GM21786 (cell line): Measurements from ENCODE around the gene FOXP2.
"Not testable (repeated sequence)": the region's sequence is repeated elsewhere in the genome, so short reads cannot be mapped to it uniquely, and the experiment has no call there.

Source experiments
- ATAC-seq: cut with Tn5 transposase; IDR thresholded peaks from one replicate; pipeline ENCODE4 v1.9.1; 2021; ENCODE audit not compliant: unreplicated experiment

Gene FOXP2

DNA sequence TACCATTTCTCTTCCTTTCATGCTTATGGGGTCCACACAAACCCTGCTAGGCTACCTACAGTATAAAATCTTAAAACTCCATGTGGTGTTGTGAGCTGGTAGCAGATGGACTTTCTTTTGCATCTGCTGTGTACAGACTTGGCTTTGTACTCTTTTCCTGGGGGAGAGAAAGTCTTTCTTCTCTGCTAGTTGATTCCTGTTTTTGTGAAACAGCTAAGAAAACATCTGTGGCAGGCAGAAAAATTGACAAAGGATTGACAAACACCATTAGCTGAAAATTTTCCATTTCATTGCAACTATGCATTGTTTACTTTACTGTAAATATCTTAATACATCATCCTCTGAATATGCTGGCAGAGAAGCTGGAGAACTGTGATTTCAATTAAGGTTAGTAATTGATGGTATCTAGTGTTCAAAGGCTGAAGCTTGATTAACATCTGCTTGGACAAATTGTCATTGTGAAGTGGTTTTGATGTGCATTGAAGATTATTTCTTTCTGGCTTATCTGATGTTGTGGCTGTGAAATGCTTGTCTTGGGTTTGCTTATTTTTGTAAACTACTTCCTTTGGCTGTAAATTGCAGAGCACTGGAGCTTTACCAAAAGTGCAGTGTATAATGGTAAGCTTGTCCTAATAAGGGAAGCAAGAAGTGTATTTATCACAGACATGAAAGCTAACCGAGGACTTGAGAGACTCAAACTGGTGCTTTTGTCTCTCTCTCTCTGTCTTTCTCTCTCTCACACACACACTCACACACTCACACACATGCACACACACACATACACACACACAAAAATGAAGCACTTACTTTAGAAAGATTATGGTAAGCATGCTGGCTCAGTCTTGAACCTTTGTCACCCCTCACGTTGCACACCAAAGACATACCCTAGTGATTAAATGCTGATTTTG lies at the start of gene FOXP2:
Gene FOXP2, plus strand, starts transcription at position 660 of the 908 bp plus-strand sequence. CDS start 11,697 bp downstream, outside the sequence.
- ATAC-seq: no peak

DNA sequence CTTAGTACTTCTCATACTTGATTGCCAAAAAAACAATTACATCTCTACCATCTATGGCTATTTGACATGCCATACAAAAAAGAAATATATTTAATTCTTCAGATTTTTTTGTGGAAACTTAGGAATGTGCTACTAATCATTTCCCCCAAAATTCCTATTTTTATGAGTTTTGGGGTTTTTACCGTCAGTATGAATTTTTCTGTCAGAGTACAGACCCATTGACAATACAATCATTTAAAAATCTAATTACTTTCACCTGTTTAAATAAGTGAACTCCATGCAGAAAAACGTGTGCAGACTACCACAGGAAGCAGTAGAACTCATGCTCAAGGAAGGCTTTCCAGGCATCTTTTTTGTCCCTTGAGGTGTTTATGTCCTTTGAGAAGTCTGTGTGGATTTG lies 48.8 kb upstream of the FOXP2 start:
- ATAC-seq: no peak

DNA sequence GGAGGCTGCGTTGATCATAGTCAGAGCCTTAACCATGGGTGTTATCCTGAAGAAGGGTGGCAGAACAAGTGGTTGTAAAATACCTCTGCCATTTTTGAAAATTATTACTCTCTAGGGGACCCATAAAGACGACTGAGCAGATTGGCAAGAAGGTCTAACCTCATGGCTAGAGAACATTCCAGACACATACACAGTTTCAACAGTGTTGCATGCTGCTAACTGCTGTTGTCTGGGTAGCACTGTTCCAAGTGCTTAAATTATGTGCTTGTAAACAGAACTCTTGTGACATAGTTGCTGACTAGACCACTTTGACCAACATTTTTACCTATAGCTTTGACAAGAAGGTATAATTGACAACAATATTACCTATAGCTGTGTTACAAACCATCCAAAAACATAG lies 46.1 kb upstream of the FOXP2 start:
- ATAC-seq: no peak

DNA sequence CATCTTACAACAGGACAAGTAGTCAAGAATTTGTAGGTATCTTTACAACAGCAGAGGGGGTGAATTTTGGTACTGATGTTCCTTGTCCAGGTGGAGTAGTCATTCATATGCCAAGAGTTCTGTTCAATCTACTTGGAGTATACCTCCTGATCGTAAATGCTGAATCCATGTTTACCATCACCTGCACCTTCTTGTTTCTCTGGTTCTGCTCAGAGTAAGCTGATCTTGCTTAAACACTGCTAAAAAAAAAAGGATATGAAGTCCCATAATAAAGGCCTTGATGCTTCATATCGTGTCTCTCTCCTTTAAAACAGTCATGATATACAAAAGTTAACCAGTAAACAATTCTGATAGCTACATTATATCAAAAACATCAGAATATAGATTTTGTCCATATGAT lies 45.3 kb upstream of the FOXP2 start:
- no peak for ATAC-seq

DNA sequence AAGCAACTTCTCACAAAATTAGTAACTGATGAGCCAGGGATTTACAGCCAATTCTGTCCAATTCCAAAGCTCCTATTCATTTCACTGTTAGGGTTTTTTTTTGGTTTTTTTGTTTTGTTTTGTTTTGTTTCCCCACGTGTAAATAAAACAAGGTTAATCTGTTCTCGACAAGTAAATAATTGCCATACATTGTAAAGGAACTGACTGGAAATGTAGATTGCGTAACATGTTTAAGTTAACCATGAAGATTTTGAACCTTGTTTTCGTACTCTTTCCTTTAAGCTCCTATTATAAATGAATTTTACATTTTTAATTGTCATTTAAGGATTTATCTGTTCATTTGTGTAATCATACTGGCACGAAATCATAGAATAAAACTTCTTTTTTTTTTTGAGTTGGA lies 42.0 kb upstream of the FOXP2 start:
- ATAC-seq: no peak

DNA sequence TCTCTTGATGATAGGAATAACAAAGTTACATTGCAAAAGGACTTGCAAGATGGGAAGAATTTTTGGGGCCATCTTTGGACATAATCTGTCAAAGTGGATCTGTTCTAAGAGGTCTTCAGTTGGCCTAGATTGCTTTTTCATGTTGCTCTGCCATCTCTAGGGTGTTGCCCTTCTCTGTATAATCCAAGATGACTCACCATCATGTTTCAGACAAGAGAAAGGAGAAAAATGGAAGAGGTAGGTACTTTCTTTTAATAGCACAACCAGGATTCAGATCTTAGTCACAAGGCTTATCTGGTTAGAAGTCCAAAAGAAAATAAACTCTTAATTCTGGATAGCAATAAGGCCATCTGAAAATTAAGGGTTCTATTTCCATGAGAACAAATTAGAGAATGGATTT lies 38.7 kb upstream of the FOXP2 start:
- ATAC-seq: no peak

DNA sequence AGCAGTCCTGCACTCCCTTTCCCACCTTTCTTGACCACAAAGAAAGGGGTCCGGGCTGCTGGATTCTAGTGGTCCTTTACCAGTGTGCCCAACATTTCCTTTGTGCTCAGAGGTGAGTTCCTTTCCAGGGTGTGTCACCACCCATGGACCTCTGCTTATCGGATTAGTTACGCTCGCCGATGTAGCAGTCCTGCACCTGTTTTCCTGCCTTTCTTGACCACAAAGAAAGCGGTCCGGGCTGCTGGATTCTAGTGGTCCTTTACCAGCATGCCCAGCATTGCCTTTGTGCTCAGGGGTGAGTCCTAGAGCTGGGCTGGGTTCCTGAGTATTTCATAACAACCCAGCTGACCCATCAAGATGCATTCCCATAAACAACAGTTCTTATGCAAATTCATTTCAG lies 30.7 kb upstream of the FOXP2 start:
- not testable (repeated sequence) for ATAC-seq

DNA sequence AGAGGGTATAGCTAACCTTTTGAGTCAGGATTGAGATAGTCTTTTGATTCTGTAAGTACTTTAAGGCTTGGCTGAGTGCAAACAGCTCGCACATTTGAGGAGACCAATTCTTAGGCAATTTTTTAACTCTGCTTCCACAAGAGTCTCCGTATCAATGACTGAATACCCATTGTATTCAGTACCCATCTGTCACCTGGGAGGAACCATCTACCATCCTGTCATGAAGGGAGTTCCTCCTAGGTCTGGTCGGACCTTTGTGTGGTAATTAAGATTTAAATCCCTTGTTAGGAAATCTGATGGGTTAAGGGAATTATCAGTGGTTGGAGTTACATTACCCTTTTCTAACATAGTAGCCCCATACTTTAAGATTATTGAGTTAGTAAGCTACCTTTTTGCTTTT lies 30.3 kb upstream of the FOXP2 start:
- ATAC-seq: not testable (repeated sequence)

DNA sequence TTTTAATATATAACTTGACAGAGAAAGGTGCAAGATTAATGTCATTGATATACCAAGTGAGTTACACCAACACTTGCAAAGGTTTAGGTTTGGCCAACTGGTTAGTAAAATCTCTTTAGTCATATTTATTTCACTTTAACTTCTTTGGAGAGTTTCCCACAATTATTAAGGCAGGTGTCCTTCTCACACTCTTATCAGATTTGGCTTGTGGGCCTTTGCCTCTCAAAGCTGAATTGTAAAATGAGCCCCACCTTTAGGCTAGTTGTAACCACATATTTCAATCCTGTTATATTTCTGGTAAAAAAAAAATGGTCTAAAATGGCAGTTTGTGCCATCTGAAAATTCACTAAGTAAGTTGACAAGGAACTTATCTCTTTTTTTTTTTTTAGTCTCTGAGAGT lies 26.6 kb upstream of the FOXP2 start:
- no peak for ATAC-seq

DNA sequence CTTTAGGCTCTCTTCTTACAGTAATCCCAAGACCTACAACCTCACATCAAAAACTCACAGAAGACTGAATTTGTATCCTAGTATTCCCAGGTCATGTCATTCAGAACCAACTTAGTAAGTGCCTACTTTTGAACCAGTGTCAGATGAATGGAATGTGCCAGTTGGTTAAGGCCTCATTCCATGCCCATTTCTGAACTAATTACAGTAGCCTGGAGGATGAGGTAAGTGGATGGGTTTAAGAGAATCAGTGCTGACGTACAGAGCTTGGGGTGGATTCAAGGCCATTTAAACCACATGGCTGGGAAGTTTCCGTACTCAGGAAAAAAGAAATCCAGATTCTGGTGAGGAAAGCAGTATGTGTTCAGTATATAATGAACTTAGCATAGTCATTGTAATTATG lies 21.9 kb upstream of the FOXP2 start:
- ATAC-seq: no peak

DNA sequence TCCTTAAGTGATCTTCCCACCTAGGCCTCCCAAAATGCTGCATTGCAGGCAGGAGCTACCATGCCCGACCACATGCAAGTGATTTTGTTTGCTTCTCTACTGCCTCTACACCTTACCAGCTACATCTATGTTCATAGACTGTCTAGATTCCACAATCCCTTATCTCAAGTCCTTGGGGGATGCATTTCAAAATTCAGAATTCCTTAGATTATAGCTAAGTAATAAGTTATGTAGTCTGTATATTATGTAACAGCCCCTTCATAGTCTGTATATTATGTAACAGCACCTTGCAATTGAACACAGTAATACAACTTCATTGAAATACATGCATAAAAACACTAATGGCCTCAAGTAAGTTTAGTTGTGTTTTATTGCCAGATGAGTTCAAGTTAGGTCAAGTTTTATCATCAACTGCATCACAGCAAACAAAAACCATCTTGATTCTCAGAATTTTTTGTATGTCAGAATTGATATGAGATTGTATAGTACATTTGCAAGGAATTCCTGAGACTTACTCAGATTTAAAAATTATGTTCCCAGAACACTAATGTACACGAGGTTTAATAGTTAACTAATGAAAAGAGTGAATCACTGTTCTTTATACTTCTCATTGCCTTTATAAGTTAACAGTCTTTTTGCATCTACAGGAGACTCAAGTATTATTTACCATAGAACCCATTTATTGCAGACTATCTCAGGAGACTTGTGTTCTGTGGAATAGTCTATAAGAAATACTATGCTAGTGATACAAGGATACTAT lies 11.6 kb upstream of the FOXP2 start:
- no peak for ATAC-seq

DNA sequence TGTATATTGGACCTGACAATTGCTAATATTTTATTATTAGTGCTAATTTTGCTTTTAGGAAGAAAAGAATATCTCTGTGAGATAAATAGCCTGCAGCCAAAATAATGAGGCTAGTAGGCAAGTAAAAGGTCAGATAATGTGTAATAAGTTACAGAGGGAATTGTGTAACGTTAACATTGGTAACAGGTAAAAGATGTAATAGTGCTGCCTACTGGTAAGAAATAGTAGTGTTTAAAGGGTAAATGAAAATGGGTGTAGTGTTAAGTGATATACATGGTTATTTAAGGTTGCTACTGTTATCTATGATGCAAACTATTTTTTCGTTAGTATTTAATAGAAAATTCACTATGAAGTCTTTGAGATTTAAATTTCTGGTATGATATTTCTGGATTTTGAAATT lies 9.2 kb upstream of the FOXP2 start:
- peak; percentile 76 for ATAC-seq

DNA sequence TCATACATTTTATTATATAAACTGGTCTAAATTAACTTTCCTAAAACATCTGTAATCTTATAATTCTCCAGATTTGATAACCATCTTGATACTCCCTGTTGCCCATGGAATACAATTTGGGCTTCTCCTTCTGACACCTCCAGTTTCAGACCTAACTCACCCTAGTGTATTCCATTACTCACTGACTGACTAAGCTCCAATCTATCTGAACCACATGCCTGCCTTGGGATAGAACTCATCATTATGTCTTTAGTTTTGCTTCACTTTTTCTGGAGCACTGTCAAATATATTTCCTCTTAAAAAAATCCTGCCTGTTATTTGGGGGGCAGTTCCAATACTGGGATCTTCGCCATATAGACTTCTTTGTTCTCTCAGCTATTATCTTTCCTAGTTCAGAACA lies 4.9 kb upstream of the FOXP2 start:
- no peak for ATAC-seq

DNA sequence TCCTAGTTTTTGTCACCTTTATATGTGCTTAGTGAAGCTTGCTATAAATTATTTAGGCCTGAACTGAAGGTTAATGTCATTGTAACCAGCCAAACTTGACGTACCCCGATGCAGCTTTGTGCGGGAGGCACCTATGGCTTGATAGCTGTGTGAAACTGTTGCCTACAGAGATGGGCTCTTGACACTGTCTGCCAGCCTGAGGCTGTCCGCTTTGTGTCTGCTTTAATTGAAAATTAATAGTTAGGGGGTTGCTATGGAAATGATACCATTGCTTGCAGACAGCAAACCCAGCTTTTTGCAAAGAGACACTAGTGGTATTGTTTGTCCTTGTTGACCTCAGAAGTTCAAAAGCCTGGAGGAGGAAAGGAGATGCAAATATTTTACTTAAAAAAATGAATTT lies 2.1 kb upstream of the FOXP2 start:
- ATAC-seq: no peak

DNA sequence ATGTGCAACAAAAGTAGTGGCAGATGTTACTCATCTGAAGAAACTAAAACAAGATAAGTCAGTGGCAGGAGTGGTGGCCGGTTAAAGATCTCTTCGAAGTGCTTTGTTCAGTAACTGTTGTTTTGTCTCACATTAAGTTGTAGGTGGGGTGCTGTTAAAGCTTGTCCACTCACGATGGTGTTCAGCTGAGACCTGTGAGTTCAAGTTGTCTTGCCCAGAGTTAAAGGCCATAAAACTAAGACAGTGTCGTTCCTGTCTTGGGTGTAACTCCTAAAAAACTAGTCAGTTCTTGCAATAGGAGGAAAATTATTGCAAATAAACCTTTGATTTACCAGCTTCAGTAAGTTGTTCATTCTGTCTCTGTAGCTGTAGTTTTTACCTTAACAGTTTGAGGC lies 857 bp upstream of the FOXP2 start:
- no peak for ATAC-seq

DNA sequence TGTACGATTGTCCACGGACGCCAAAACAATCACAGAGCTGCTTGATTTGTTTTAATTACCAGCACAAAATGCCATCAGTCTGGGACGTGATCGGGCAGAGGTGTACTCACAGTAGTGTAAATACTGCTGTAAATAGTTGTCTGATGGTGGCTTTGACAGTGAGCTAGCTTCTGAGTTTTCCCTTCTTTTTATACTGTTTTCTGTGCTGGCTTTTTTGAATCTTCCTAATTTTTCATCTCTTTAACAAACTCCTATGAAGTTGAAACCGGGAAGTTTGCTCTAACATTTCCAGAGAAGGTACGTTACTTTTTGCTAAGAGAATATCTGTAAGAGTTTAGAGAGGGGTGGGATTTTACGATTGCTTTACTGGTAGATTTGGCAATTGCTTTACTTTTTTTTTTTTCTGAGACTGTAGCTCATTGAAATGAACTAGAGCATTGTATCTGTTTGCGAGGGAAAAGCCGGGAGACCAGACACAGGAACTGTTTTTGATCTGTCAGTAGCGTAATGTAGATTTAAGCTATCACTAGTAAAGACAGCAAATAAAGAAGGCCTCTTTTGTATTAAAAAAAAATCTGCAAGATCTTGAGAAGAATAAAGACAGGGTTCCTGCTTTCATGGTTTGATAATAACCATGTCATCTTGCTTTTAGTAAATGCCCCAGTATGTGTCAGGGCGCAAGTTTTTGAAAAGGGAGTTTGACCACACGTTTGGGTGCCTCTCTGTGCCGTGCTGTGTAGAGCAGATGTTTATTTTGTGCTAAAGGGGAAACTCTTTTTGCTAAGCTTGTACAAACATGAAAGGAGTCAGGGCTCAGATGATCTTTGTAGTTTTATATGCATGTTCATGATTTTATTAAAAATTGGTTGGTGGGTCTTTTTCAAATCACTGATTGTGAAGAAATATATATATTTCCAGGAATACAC lies 712 bp downstream of the FOXP2 start:
- ATAC-seq: no peak

DNA sequence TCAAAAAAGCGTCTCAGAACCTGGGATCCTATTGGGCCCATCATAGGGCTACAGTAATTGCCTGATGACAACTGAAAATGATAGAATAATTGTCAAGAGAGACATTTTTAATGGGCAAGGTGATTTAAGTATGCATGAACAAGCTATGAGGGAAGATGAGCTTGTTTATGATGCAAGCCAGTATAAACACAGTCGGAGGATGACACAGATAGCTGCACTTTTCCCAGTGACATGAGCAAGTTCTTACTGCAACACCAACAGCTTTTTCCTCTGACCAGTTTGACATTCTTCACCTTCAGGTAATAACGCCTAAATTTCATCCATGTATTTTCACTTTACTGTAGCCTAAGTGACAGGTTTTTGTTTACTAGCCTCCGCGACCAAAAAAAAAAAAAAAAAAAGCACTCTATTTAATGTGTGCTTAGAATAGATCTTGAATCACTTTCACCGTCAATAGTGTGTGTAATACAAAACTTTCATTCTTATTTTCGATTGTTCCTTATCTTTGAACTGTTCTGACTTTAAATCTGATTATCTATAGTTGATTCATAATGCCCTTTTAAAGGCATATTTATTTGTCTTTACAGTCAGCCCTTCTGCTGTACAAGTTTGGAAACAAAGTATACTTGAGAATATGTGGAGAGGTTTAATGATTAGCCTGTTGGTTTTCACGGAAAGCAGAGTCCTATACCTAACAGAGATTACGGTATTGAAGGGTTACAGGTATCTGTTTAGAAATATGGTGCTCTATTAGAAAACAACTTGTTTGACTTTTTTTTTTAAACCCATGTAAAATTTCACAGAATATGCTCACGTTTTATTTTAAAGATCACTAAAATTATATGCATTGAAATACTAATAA lies 1.7 kb downstream of the FOXP2 start:
- no peak for ATAC-seq

DNA sequence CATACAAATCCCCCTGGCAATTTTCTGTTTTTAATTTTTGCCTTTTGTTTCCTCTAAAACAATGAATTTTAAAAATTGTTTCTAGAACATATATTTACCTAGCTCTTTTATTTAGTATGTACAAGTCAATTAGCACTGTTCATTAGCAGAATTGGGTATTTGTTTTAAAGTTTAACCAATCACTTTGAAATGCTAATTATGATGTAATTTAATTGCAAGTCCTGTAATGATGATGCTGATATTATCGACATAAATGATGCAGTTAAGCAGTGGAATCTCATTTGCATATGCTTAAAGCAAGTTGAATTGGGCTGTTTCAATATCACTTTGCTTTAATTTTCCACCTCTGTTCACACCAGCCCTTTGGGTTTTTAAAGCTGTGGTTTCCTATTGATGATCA lies 2.7 kb downstream of the FOXP2 start:
- no peak for ATAC-seq

DNA sequence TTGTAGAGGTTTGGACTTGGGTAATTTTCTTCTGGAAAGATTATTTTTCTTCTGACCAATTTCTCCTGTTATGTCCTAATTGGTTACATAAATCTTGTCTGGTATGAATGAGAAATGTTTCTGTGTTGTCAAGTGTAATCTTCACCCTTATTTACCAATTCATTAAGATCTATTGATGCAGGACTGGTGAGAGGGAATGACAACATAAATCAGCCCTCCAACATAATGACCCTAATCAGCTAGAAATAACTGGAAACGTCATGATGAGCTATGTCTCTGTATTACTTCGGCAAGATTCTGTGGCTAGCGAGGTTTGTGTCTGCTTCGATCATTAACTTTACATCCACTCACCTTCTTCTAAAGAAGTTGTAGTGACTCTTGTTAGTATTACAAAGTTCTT lies 3.5 kb downstream of the FOXP2 start:
- ATAC-seq: no peak
